ENCODE measurements around the gene KIR2DL3.
"Not testable (repeated sequence)": the region's sequence is repeated elsewhere in the genome, so short reads cannot be mapped to it uniquely, and the experiment has no call there.

The KIR2DL3 gene

DNA sequence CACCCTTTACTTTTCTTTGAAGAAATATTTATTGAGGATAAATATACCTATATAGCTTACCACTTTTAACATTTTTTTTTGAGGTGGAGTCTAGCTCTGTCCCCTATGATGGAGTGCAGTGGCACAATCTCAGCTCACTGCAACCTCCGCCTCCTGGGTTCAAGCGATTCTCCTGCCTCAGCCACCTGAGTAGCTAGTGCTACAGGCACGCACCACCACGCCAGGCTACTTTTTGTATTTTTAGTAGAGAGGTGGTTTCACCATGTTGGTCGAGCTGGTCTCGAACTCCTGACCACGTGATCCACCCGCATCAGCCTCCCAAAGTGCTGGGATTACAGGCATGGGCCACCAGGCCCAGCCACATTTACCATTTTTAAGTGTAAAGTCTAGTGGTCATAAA, 37.5 kb downstream of the KIR2DL3 start:
- H3K4me3 ChIP-seq (ENCODE audit: low read length): not testable (repeated sequence)

DNA sequence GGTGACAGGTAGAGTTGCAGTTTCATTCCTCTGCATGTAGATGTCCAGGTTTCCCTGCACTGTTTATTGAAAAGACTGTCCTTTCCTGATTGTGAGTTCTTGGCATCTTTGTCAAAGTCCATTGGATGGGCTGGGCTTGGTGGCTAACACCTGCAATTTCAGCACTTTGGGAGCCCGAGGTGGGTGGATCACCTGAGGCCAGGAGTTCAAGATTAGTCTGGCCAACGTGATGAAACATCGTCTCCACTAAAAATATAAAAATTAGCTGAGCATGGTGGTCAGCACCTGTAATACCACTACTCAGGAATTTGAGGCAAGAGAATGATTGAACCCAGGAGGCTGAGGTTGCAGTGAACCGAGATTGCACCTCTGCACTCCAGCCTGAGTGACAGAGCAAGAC, 39.5 kb downstream of the KIR2DL3 start:
- not testable (repeated sequence) for H3K4me3 ChIP-seq (ENCODE audit: low read length)

DNA sequence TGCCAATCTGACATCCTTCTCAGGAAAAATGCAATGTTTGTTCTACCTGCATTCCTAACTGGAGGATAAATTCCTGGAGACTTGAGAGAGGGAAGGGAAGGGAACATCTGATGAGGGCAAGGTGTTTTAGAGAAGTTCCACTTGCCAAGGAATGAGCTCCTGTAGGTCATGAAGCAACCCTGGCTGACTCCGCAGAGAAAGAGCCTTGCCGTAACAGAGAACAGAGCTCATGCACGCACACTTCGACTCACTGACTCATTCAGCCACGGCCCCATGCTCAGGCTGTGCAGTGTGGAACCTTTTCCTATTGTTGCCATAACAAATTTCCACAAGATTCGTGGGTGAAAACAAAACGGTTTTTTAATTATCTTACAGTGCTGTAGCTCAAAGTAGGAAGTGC, 40.6 kb downstream of the KIR2DL3 start:
- not testable (repeated sequence) for H3K4me3 ChIP-seq (ENCODE audit: low read length)

DNA sequence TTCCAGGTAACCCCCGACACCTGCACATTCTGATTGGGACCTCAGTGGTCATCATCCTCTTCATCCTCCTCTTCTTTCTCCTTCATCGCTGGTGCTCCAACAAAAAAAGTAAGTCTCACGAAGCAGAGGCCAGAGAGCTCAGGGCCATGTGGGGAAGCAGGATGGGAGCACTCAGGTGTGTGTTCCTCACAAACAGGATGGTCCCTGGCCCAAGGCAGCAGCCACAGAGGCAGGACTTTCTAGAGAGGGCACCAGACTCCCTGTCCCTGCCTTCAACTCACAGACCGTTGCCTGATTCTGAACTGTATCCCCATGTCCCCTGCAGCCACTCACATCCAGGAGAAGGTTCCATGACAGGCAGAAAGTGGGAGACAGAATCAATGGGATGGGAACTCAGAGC, 44.6 kb downstream of the KIR2DL3 start:
- H3K4me3 ChIP-seq (ENCODE audit: low read length): not testable (repeated sequence)

DNA sequence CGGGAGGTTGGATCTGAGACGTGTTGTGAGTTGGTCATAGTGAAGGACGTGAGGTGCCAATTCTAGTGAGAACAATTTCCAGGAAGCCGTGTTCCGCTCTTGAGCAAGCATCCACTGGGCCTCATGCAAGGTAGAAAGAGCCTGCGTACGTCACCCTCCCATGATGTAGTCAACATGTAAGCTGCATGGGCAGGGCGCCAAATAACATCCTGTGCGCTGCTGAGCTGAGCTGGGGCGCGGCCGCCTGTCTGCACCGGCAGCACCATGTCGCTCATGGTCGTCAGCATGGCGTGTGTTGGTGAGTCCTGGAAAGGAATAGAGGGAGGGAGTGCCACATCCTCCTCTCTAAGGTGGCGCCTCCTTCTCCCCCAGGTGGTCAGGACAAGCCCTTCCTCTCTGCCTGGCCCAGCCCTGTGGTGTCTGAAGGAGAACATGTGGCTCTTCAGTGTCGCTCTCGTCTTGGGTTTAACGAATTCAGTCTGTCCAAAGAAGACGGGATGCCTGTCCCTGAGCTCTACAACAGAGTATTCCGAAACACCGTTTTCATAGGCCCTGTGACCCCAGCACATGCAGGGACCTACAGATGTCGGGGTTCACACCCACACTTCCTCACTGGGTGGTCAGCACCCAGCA, 47.9 kb downstream of the KIR2DL3 start:
- H3K4me3 ChIP-seq (ENCODE audit: low read length): not testable (repeated sequence)

DNA sequence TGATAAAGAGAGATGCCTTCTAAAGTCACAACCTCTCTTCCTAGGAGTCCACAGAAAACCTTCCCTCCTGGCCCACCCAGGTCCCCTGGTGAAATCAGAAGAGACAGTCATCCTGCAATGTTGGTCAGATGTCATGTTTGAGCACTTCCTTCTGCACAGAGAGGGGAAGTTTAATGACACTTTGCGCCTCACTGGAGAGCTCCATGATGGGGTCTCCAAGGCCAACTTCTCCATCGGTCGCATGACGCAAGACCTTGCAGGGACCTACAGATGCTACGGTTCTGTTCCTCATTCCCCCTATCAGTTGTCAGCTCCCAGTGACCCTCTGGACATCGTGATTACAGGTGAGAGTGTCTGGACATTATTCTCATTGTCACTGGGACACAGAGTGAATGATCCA, 49.8 kb downstream of the KIR2DL3 start:
- not testable (repeated sequence) for H3K4me3 ChIP-seq (ENCODE audit: low read length)

DNA sequence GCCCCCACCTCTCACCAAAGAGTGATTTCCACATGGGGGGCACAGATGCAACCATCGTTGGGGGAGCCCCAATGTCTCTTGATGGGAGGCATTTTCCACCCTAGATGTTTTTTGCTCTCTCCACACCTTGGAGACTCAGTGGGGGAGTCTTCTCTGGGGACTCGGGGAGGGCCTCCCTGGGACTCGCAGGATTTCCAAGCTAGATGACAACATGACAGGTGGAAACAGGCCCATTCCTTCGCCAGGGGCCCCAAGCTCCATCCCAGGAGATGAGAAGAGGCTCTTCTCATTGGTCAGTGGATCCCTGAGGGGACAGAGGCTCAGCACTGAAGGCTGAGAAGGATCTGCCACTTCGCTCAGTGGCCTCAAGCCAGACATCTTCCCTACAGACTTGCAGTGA, 52.4 kb downstream of the KIR2DL3 start:
- no peak for TF ChIP-seq ZNF274 (IDR thresholded peaks at IDR 0.05; ENCODE audit: low read depth, low read length)
- H3K4me3 ChIP-seq (ENCODE audit: low read length): no peak overlapping the region

DNA sequence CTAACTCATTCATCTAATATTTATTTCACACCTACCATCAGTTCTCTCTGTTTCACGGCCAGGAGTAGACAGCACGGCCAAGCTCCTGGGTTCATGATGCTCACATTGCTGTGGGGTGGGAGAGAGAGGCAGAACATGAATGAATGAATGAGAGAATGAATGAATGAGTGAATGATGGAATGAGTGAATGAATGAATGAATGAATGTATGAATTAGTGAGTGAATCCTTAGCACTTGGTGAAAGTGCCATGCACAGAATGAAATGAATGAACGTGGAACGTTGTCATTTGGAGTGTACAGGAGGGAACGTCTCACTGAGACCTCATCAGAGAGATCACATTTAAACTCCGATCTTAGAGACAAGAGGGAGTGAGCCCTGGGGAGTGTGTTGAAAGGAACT, 53.2 kb downstream of the KIR2DL3 start:
- no peak overlapping the region for H3K4me3 ChIP-seq (ENCODE audit: low read length)
- no peak for TF ChIP-seq ZNF274 (IDR thresholded peaks at IDR 0.05; ENCODE audit: low read depth, low read length)

DNA sequence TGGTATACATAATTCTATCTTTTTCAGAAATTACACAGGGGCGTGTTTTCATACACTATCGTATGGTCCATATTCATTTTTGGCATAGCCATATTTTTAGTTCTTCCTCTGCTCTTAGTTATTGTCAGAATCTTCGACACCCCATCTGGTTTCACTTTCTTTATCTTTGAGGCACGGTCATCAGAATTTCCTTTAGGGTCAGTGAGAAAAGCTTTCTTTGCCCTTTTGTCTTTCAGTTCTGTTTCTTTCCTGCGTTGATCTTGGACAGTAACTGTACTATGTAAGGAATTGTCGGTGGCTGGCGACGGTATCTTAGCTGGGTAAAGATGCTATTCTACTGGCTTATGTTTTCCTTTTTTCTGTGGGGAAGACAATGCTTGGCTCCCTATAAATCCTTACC, 54.5 kb downstream of the KIR2DL3 start:
- peak overlapping the region; percentile 47; the same call in 1 of the 2 replicates for H3K4me3 ChIP-seq (ENCODE audit: low read length)
- TF ChIP-seq ZNF274 (IDR thresholded peaks at IDR 0.05; ENCODE audit: low read depth, low read length): no peak

DNA sequence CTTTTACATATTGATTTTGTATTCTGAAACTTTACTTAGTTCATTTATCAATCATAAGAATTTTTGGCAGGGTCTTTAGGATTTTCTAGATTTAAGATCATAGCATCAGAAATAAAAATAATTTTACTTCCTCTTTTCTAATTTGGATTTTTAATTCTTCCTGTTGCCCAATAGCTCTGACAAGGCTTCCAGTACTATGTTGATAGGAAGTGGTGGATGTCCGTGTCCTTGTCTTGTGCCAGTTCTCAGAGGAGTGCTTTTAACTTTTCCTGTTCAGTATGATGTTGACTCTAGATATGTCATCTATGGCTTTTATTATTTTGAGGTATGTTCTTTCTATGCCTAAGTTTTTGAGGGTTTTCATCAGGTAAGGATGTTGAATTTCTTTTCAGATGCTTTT, 57.4 kb downstream of the KIR2DL3 start:
- no peak overlapping the region for H3K4me3 ChIP-seq (ENCODE audit: low read length)
- no peak for TF ChIP-seq ZNF274 (IDR thresholded peaks at IDR 0.05; ENCODE audit: low read depth, low read length)

Data from GM08714 (cell line).